HEK293 (cell line): ENCODE measurements around the gene STRADA.

Source experiments
- CTCF ChIA-PET: fragments of 350-600 bp; formaldehyde crosslinking; extraction: SDS; loops from one replicate; lab custom pipeline; 2021; ENCODE audit warnings: antibody characterized with exemption; lab: Yijun Ruan, JAX
- POLR2A ChIA-PET: fragments of 300-600 bp; formaldehyde crosslinking; extraction: SDS; loops from one replicate; lab custom pipeline; 2020; ENCODE audit warnings: antibody characterized with exemption, inconsistent platforms; lab: Yijun Ruan, JAX
- H3K27ac ChIP-seq: fragments of 200-500 bp; sonication (Bioruptor generic); 2 replicates; pipeline ENCODE4 v1.5.1; 2014; ENCODE audit warnings: low read depth, low read length, control low read depth, inconsistent platforms; ENCODE audit errors: extremely low read depth
- H3K36me3 ChIP-seq, 2 experiments: fragments of 200-500 bp in 1 of 2; sonication (Bioruptor generic) in 1 of 2; 1 replicate in 1 of 2; 2 replicates in 1 of 2; pipeline ENCODE4 v1.5.1; 2014 to 2017; ENCODE audit warnings: inconsistent platforms in 2 of 2, low read length in 2 of 2; ENCODE audit not compliant: control insufficient read depth in 2 of 2, insufficient read depth in 1 of 2
- H3K4me1 ChIP-seq: fragments of 200-500 bp; sonication (Bioruptor generic); 2 replicates; pipeline ENCODE4 v1.5.1; 2014; ENCODE audit warnings: mild to moderate bottlenecking, low read length, inconsistent platforms; ENCODE audit not compliant: control insufficient read depth, insufficient read depth
- H3K4me3 ChIP-seq: 2 replicates; pipeline ENCODE4 v1.5.1; 2011; ENCODE audit warnings: low read depth, mild to moderate bottlenecking, control low read depth, low read length, moderate library complexity
- H3K9me3 ChIP-seq: fragments of 200-500 bp; sonication (Bioruptor generic); 2 replicates; pipeline ENCODE4 v1.5.1; 2014; ENCODE audit warnings: low read depth, low read length, inconsistent platforms; ENCODE audit not compliant: control insufficient read depth, insufficient read depth
- PRDM2 ChIP-seq: fragments of 450-650 bp; formaldehyde crosslinking; IDR thresholded peaks from 2 replicates; pipeline ENCODE4 v1.5.1; 2016; ENCODE audit warnings: missing biosample characterization, missing genetic modification characterization, borderline replicate concordance
- SP7 ChIP-seq: fragments of 450-650 bp; formaldehyde crosslinking; IDR thresholded peaks from 2 replicates; pipeline ENCODE4 v1.5.1; 2016; ENCODE audit warnings: missing biosample characterization, missing genetic modification characterization
- ZBTB1 ChIP-seq: fragments of 450-650 bp; formaldehyde crosslinking; IDR thresholded peaks from 2 replicates; pipeline ENCODE4 v1.5.1; 2016; ENCODE audit warnings: missing biosample characterization, missing genetic modification characterization
- ZEB2 ChIP-seq: fragments of 450-650 bp; formaldehyde crosslinking; IDR thresholded peaks from 2 replicates; pipeline ENCODE4 v1.5.1; 2016; ENCODE audit warnings: missing biosample characterization, missing genetic modification characterization
- ZNF449 ChIP-seq: fragments of 450-650 bp; formaldehyde crosslinking; IDR thresholded peaks from 2 replicates; pipeline ENCODE4 v1.5.1; 2017; ENCODE audit warnings: missing biosample characterization, mild to moderate bottlenecking, missing genetic modification characterization, moderate library complexity
- ZNF501 ChIP-seq: fragments of 450-650 bp; formaldehyde crosslinking; IDR thresholded peaks from 2 replicates; pipeline ENCODE4 v1.5.1; 2016; ENCODE audit warnings: missing biosample characterization, missing genetic modification characterization
- ZNF596 ChIP-seq: fragments of 450-650 bp; IDR thresholded peaks from 2 replicates; pipeline ENCODE4 v1.5.0; 2018; ENCODE audit warnings: missing biosample characterization, mild to moderate bottlenecking, missing genetic modification characterization, moderate library complexity
- ZNF654 ChIP-seq: fragments of 450-650 bp; formaldehyde crosslinking; IDR thresholded peaks from 2 replicates; pipeline ENCODE4 v1.5.1; 2016; ENCODE audit warnings: low read depth, missing biosample characterization, missing genetic modification characterization
- ZNF692 ChIP-seq: fragments of 450-650 bp; formaldehyde crosslinking; IDR thresholded peaks from 2 replicates; pipeline ENCODE4 v1.5.1; 2016; ENCODE audit warnings: missing biosample characterization, missing genetic modification characterization
- ZNF707 ChIP-seq: fragments of 450-650 bp; formaldehyde crosslinking; IDR thresholded peaks from 2 replicates; pipeline ENCODE4 v1.5.1; 2016; ENCODE audit warnings: missing biosample characterization, missing genetic modification characterization
- ZNF777 ChIP-seq: fragments of 450-650 bp; formaldehyde crosslinking; IDR thresholded peaks from 2 replicates; pipeline ENCODE4 v1.5.1; 2017; ENCODE audit warnings: missing biosample characterization, missing genetic modification characterization, borderline replicate concordance
- ZNF791 ChIP-seq: fragments of 450-650 bp; formaldehyde crosslinking; IDR thresholded peaks from 2 replicates; pipeline ENCODE4 v1.5.1; 2016; ENCODE audit warnings: missing biosample characterization, missing genetic modification characterization
- ZSCAN18 ChIP-seq: fragments of 450-650 bp; formaldehyde crosslinking; IDR thresholded peaks from 2 replicates; pipeline ENCODE4 v1.5.1; 2016; ENCODE audit warnings: missing biosample characterization, missing genetic modification characterization
- ZSCAN30 ChIP-seq: fragments of 450-650 bp; IDR thresholded peaks from 2 replicates; pipeline ENCODE4 v1.5.1; 2018; ENCODE audit warnings: missing biosample characterization, mild to moderate bottlenecking, missing genetic modification characterization, moderate library complexity
- ZXDB ChIP-seq: fragments of 450-650 bp; formaldehyde crosslinking; IDR thresholded peaks from 2 replicates; pipeline ENCODE4 v1.5.1; 2016; ENCODE audit warnings: missing biosample characterization, missing genetic modification characterization

The STRADA gene

GRCh38 chr17:63714550-63715277 lies 26.9 kb downstream of the STRADA start:
- no peak for TF ChIP-seq ZSCAN30 (tag by site-specific recombination)
- no peak for TF ChIP-seq ZNF707 (tag by site-specific recombination)
- Histone ChIP-seq H3K9me3 (no peaks in the 10 kb centered on the region), H3K4me1 (0 out of 2 replicates have a peak, but pooled peaks cover 2% of the 10 kb centered on the region), H3K27ac (0 out of 2 replicates have a peak overlapping the region, but pooled peaks have one; percentile 5), H3K4me3 (no peak overlapping the region), H3K36me3 (peaks cover 28 to 60% of the 10 kb centered on the region in 2 experiments)
- ChIA-PET CTCF (interaction anchor here (0.6 to 2.7 kb wide), 4 partner anchors 9 to 289 kb away, joined by 3 to 9 read pairs (median 3); no protein-coding TSS in a partner anchor), POLR2A (interaction anchor here (0.8 kb wide), 1 partner anchor 9 kb away, joined by 3 read pairs; no protein-coding TSS in a partner anchor)

GRCh38 chr17:63709110-63709509 lies 32.5 kb downstream of the STRADA start:
- H3K9me3 ChIP-seq = no peaks in the 10 kb centered on the region
- ChIA-PET POLR2A (no interaction called here), CTCF (interaction anchor here (0.6 to 1.1 kb wide), 3 partner anchors 32 to 937 kb away, joined by 3 to 6 read pairs (median 3); no protein-coding TSS in a partner anchor)
- H3K36me3 ChIP-seq = peaks cover 35 to 91% of the 10 kb centered on the region in 2 experiments
- no peak overlapping the region for H3K27ac ChIP-seq
- no peak for TF ChIP-seq ZNF596 (tag by site-specific recombination)
- no peak for TF ChIP-seq ZSCAN18 (tag by site-specific recombination)
- no peak for TF ChIP-seq PRDM2 (tag by site-specific recombination)
- TF ChIP-seq ZNF654 (tag by site-specific recombination) = no peak
- no peaks in the 10 kb centered on the region for H3K4me1 ChIP-seq
- no peak overlapping the region for H3K4me3 ChIP-seq

GRCh38 chr17:63707151-63707550 lies 34.4 kb downstream of the STRADA start:
- Histone ChIP-seq H3K4me3 (no peak overlapping the region), H3K9me3 (no peaks in the 10 kb centered on the region), H3K36me3 (peaks cover 20 to 91% of the 10 kb centered on the region in 2 experiments), H3K27ac (no peak overlapping the region), H3K4me1 (no peaks in the 10 kb centered on the region)
- POLR2A ChIA-PET = no interaction called here
- CTCF ChIA-PET = no interaction called here
- no peak for TF ChIP-seq ZEB2 (tag by site-specific recombination)
- no peak for TF ChIP-seq ZNF777
- no peak for TF ChIP-seq SP7 (tag by site-specific recombination)
- no peak for TF ChIP-seq ZNF449 (tag by site-specific recombination)
- no peak for TF ChIP-seq ZNF501 (tag by site-specific recombination)
- no peak for TF ChIP-seq ZXDB (tag by site-specific recombination)
- no peak for TF ChIP-seq ZNF692
- TF ChIP-seq ZBTB1 (tag by site-specific recombination) = no peak
- no peak for TF ChIP-seq ZNF791 (tag by site-specific recombination)
